ENCODE measurements around the gene G6PC3.
A peak's percentile ranks its signal among the peaks of the same experiment; 100 is the strongest.

The G6PC3 gene

GRCh38 chr17:44086364-44087311 is 16.1 kb downstream of the G6PC3 start (continued):
- TF ChIP-seq ZNF518A (tag by site-specific recombination; conservative IDR thresholded peaks at IDR 0.05; ENCODE audit: low read depth) (no peak), ZNF704 (tag by site-specific recombination; IDR thresholded peaks at IDR 0.05) (no peak), ZBTB17 (tag by site-specific recombination; IDR thresholded peaks at IDR 0.05) (peak; percentile 91), ZNF146 (tag by site-specific recombination; IDR thresholded peaks at IDR 0.05) (no peak), ZNF555 (tag by site-specific recombination; conservative IDR thresholded peaks at IDR 0.05) (no peak), ZNF394 (tag by site-specific recombination; IDR thresholded peaks at IDR 0.05; ENCODE audit: borderline replicate concordance) (peak; percentile 18; the same call in 1 of the 2 replicates), INSM2 (tag by site-specific recombination; IDR thresholded peaks at IDR 0.05) (0 out of 2 replicates have a peak, but pooled peaks have one; percentile 29), PBX3 (CRISPR knock-in tag; IDR thresholded peaks at IDR 0.05) (0 out of 2 replicates have a peak, but pooled peaks have one; percentile 47), ZNF37A (tag by site-specific recombination; IDR thresholded peaks at IDR 0.05) (no peak), ZNF623 (tag by site-specific recombination; IDR thresholded peaks at IDR 0.05) (no peak), ZNF600 (tag by site-specific recombination; IDR thresholded peaks at IDR 0.05) (peak; percentile 83), ZNF777 (tag by site-specific recombination; IDR thresholded peaks at IDR 0.05; ENCODE audit: borderline replicate concordance) (no peak), ZFP37 (tag by site-specific recombination; IDR thresholded peaks at IDR 0.05) (no peak), SCRT2 (tag by site-specific recombination; IDR thresholded peaks at IDR 0.05) (no peak), KLF9 (tag by site-specific recombination; IDR thresholded peaks at IDR 0.05; ENCODE audit: low read depth) (peak; percentile 62), KLF10 (tag by site-specific recombination; IDR thresholded peaks at IDR 0.05) (peak; percentile 91), GLIS2 (tag by site-specific recombination; IDR thresholded peaks at IDR 0.05) (peak; percentile 55; the same call in 1 of the 2 replicates), ZNF335 (tag by site-specific recombination; conservative IDR thresholded peaks at IDR 0.05) (peak; percentile 66)
